Measurements from ENCODE around the gene HLA-DQA1. TPM values are rescaled to one million over a fixed set of nuclear protein-coding genes. Genes with fewer than 3 reads are reported as not detected.

The HLA-DQA1 gene
- total RNA-seq, 1 experiment from 2014 or later: not detected

GRCh38 chr6:32603888-32604287 is 33.3 kb upstream of the HLA-DQA1 start:
- Histone ChIP-seq H3K9me3 (no peaks in the 10 kb centered on the region), H3K27me3 (replicated peaks; ENCODE audit: control insufficient read depth, insufficient read depth, low read length) (no peaks in the 10 kb centered on the region), H3K36me3 (ENCODE audit: control insufficient read depth, insufficient read depth, low read length) (no peaks in the 10 kb centered on the region), H3K4me3 (ENCODE audit: low read depth, low read length) (no peak overlapping the region), H3K4me1 (no peaks in the 10 kb centered on the region)
- CTCF ChIA-PET: no interaction called here
- H3K4me3 Mint-ChIP-seq (ENCODE audit: unreplicated experiment): no peak overlapping the region
- TF ChIP-seq, protein P1, sequence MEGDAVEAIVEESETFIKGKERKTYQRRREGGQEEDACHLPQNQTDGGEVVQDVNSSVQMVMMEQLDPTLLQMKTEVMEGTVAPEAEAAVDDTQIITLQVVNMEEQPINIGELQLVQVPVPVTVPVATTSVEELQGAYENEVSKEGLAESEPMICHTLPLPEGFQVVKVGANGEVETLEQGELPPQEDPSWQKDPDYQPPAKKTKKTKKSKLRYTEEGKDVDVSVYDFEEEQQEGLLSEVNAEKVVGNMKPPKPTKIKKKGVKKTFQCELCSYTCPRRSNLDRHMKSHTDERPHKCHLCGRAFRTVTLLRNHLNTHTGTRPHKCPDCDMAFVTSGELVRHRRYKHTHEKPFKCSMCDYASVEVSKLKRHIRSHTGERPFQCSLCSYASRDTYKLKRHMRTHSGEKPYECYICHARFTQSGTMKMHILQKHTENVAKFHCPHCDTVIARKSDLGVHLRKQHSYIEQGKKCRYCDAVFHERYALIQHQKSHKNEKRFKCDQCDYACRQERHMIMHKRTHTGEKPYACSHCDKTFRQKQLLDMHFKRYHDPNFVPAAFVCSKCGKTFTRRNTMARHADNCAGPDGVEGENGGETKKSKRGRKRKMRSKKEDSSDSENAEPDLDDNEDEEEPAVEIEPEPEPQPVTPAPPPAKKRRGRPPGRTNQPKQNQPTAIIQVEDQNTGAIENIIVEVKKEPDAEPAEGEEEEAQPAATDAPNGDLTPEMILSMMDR (IDR thresholded peaks at IDR 0.05; ENCODE audit: insufficient read depth in 1 of 2, low read depth in 1 of 2, low read length in 1 of 2, severe bottlenecking in 1 of 2, unreplicated experiment in 1 of 2): no peak
- no peaks in the 10 kb centered on the region for H3K9me3 Mint-ChIP-seq (ENCODE audit: unreplicated experiment)
- DNase-seq: no peak
- BruUV-seq (replicated peaks): no TSS peak
- peaks cover 11% of the 10 kb centered on the region for H3K27me3 Mint-ChIP-seq (ENCODE audit: insufficient read depth, unreplicated experiment)
- no peaks in the 10 kb centered on the region for H3K36me3 Mint-ChIP-seq (ENCODE audit: insufficient read depth, unreplicated experiment)
- no peaks in the 10 kb centered on the region for H3K4me1 Mint-ChIP-seq (ENCODE audit: low read depth, unreplicated experiment)
- H3K27ac Mint-ChIP-seq (ENCODE audit: unreplicated experiment): no peak overlapping the region
- POLR2A ChIA-PET: no interaction called here
- intact Hi-C loops (cut with micrococcal nuclease; ENCODE audit: unreplicated experiment): no loop called here

GRCh38 chr6:32604434-32604877 is 32.8 kb upstream of the HLA-DQA1 start:
- Mint-ChIP-seq H3K4me3 (ENCODE audit: unreplicated experiment) (no peak overlapping the region), H3K36me3 (ENCODE audit: insufficient read depth, unreplicated experiment) (no peaks in the 10 kb centered on the region), H3K27me3 (ENCODE audit: insufficient read depth, unreplicated experiment) (peaks cover 11% of the 10 kb centered on the region), H3K27ac (ENCODE audit: unreplicated experiment) (no peak overlapping the region), H3K4me1 (ENCODE audit: low read depth, unreplicated experiment) (no peaks in the 10 kb centered on the region), H3K9me3 (ENCODE audit: unreplicated experiment) (no peaks in the 10 kb centered on the region)
- no peaks in the 10 kb centered on the region for H3K4me1 ChIP-seq
- BruUV-seq (replicated peaks): no TSS peak
- H3K27me3 ChIP-seq (replicated peaks; ENCODE audit: control insufficient read depth, insufficient read depth, low read length): no peaks in the 10 kb centered on the region
- H3K9me3 ChIP-seq: no peaks in the 10 kb centered on the region
- TF ChIP-seq, protein P1 (IDR thresholded peaks at IDR 0.05; ENCODE audit: insufficient read depth in 1 of 2, low read depth in 1 of 2, low read length in 1 of 2, severe bottlenecking in 1 of 2, unreplicated experiment in 1 of 2): no peak
- no peak overlapping the region for H3K4me3 ChIP-seq (ENCODE audit: low read depth, low read length)
- DNase-seq: no peak
- POLR2A ChIA-PET: no interaction called here
- intact Hi-C loops (cut with micrococcal nuclease; ENCODE audit: unreplicated experiment): no loop called here
- CTCF ChIA-PET: no interaction called here
- H3K36me3 ChIP-seq (ENCODE audit: control insufficient read depth, insufficient read depth, low read length): no peaks in the 10 kb centered on the region

GRCh38 chr6:32607263-32607987 is 29.8 kb upstream of the HLA-DQA1 start:
- Histone ChIP-seq H3K4me3 (ENCODE audit: low read depth, low read length) (no peak overlapping the region), H3K9me3 (no peaks in the 10 kb centered on the region), H3K27me3 (replicated peaks; ENCODE audit: control insufficient read depth, insufficient read depth, low read length) (no peaks in the 10 kb centered on the region), H3K4me1 (no peaks in the 10 kb centered on the region), H3K36me3 (ENCODE audit: control insufficient read depth, insufficient read depth, low read length) (no peaks in the 10 kb centered on the region)
- peaks cover 9% of the 10 kb centered on the region for H3K27me3 Mint-ChIP-seq (ENCODE audit: insufficient read depth, unreplicated experiment)
- no peaks in the 10 kb centered on the region for H3K9me3 Mint-ChIP-seq (ENCODE audit: unreplicated experiment)
- no peaks in the 10 kb centered on the region for H3K4me1 Mint-ChIP-seq (ENCODE audit: low read depth, unreplicated experiment)
- ChIA-PET POLR2A (no interaction called here), CTCF (no interaction called here)
- H3K27ac Mint-ChIP-seq (ENCODE audit: unreplicated experiment): no peak overlapping the region
- intact Hi-C loops (cut with micrococcal nuclease; ENCODE audit: unreplicated experiment): no loop called here
- TF ChIP-seq, protein P1 (IDR thresholded peaks at IDR 0.05; ENCODE audit: insufficient read depth in 1 of 2, low read depth in 1 of 2, low read length in 1 of 2, severe bottlenecking in 1 of 2, unreplicated experiment in 1 of 2): no peak
- BruUV-seq (replicated peaks): no TSS peak
- H3K4me3 Mint-ChIP-seq (ENCODE audit: unreplicated experiment): no peak overlapping the region
- DNase-seq: no peak
- no peaks in the 10 kb centered on the region for H3K36me3 Mint-ChIP-seq (ENCODE audit: insufficient read depth, unreplicated experiment)

Measured in Caco-2 (cell line).